CD4-positive, alpha-beta T cell treated with Interleukin-21 for 1 hour (primary cell): ENCODE measurements around the gene NR1H4.
"Not testable (repeated sequence)": the region's sequence is repeated elsewhere in the genome, so short reads cannot be mapped to it uniquely, and the experiment has no call there.

Experiments used
- DNase-seq: peaks from one replicate; pipeline ENCODE4 v3.0.0-alpha.2; 2020

The NR1H4 gene

GRCh38 chr12:100520048-100520769, 46.5 kb downstream of the NR1H4 start:
- DNase-seq, result no peak

- DNase-seq, result no peak
Observed at GRCh38 chr12:100521958-100522357, 48.3 kb downstream of the NR1H4 start.

- DNase-seq, result no peak
Observed at GRCh38 chr12:100528034-100528433, 54.4 kb downstream of the NR1H4 start.

GRCh38 chr12:100528471-100529127, 54.9 kb downstream of the NR1H4 start:
- DNase-seq, result no peak

- DNase-seq, result no peak
Observed at GRCh38 chr12:100529756-100530350, 56.2 kb downstream of the NR1H4 start.

- DNase-seq, result no peak
Observed at GRCh38 chr12:100533376-100533775, 59.7 kb downstream of the NR1H4 start.

GRCh38 chr12:100534625-100535227, 61.1 kb downstream of the NR1H4 start:
- no peak for DNase-seq

GRCh38 chr12:100539202-100539601, 65.5 kb downstream of the NR1H4 start:
- no peak for DNase-seq

GRCh38 chr12:100544165-100544564, 70.5 kb downstream of the NR1H4 start:
- no peak for DNase-seq

GRCh38 chr12:100545092-100545491, 71.4 kb downstream of the NR1H4 start:
- DNase-seq, result no peak

- DNase-seq, result no peak
Observed at GRCh38 chr12:100553936-100554335, 80.3 kb downstream of the NR1H4 start.

GRCh38 chr12:100554608-100555077, 81.0 kb downstream of the NR1H4 start:
- DNase-seq, result peak; percentile 32

- no peak for DNase-seq
Observed at GRCh38 chr12:100555722-100556121, 82.1 kb downstream of the NR1H4 start.

- DNase-seq, result no peak
Observed at GRCh38 chr12:100557357-100557756, 83.7 kb downstream of the NR1H4 start.

GRCh38 chr12:100559261-100559660, 85.6 kb downstream of the NR1H4 start:
- DNase-seq, result not testable (repeated sequence)

- DNase-seq, result no peak
Observed at GRCh38 chr12:100564090-100564489, 90.4 kb downstream of the NR1H4 start.

- DNase-seq, result no peak
Observed at GRCh38 chr12:100564905-100565467, 91.3 kb downstream of the NR1H4 start.

- DNase-seq, result no peak
Observed at GRCh38 chr12:100565987-100566545, 92.4 kb downstream of the NR1H4 start.

- peak; percentile 16 for DNase-seq
Observed at GRCh38 chr12:100566887-100567637, 93.4 kb downstream of the NR1H4 start.

GRCh38 chr12:100567945-100568344, 94.3 kb downstream of the NR1H4 start:
- DNase-seq, result no peak

GRCh38 chr12:100572184-100572583, 98.5 kb downstream of the NR1H4 start:
- no peak for DNase-seq
